ENCODE results near the gene LINS1. TPM values are rescaled to one million over a fixed set of nuclear protein-coding genes. Genes with fewer than 3 reads are reported as not detected.

Gene LINS1
- total RNA-seq, 1 experiment from 2014 or later = 13.6 TPM

- in situ Hi-C loops (cut with HindIII; ENCODE audit: low pct_unique_long_range_greater_than_20kb, low sequenced_read_pairs) = no loop called here
- POLR2A ChIA-PET = interaction anchor here (0.6 kb wide), 1 partner anchor 20 kb away, joined by 12 read pairs; no protein-coding TSS in a partner anchor
- BruUV-seq (replicated peaks) = no TSS peak
- Histone ChIP-seq H3K4me3 (ENCODE audit: low read depth in 2 of 2, low read length in 2 of 2) (peak overlapping the region; percentile 98 to 100), H3K27ac (ENCODE audit: low read length) (peak overlapping the region; percentile 96), H3K4me1 (ENCODE audit: control insufficient read depth, insufficient read depth, low read length) (peaks cover 16% of the 10 kb centered on the region), H3K9me3 (ENCODE audit: control insufficient read depth, insufficient read depth, low read depth, low read length) (no peaks in the 10 kb centered on the region), H3K27me3 (ENCODE audit: control insufficient read depth, insufficient read depth, low read length) (no peaks in the 10 kb centered on the region), H3K36me3 (ENCODE audit: control insufficient read depth, insufficient read depth, low read length) (peaks cover 15% of the 10 kb centered on the region)
- CTCF ChIA-PET = interaction anchor here (1.9 kb wide), 1 partner anchor 253 kb away, joined by 5 read pairs; no protein-coding TSS in a partner anchor
- TF ChIP-seq, protein P1, sequence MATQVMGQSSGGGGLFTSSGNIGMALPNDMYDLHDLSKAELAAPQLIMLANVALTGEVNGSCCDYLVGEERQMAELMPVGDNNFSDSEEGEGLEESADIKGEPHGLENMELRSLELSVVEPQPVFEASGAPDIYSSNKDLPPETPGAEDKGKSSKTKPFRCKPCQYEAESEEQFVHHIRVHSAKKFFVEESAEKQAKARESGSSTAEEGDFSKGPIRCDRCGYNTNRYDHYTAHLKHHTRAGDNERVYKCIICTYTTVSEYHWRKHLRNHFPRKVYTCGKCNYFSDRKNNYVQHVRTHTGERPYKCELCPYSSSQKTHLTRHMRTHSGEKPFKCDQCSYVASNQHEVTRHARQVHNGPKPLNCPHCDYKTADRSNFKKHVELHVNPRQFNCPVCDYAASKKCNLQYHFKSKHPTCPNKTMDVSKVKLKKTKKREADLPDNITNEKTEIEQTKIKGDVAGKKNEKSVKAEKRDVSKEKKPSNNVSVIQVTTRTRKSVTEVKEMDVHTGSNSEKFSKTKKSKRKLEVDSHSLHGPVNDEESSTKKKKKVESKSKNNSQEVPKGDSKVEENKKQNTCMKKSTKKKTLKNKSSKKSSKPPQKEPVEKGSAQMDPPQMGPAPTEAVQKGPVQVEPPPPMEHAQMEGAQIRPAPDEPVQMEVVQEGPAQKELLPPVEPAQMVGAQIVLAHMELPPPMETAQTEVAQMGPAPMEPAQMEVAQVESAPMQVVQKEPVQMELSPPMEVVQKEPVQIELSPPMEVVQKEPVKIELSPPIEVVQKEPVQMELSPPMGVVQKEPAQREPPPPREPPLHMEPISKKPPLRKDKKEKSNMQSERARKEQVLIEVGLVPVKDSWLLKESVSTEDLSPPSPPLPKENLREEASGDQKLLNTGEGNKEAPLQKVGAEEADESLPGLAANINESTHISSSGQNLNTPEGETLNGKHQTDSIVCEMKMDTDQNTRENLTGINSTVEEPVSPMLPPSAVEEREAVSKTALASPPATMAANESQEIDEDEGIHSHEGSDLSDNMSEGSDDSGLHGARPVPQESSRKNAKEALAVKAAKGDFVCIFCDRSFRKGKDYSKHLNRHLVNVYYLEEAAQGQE (IDR thresholded peaks at IDR 0.05; ENCODE audit: insufficient read depth in 1 of 2, low read depth in 2 of 2, low read length in 1 of 2) = no peak
- TF ChIP-seq POLR2AphosphoS5 (IDR thresholded peaks at IDR 0.05; ENCODE audit: low read depth, low read length) = no peak
- TF ChIP-seq SIN3A (IDR thresholded peaks at IDR 0.05; ENCODE audit: borderline replicate concordance, insufficient read depth, low read depth, low read length) = no peak
- no peak for TF ChIP-seq TCF7L2 (IDR thresholded peaks at IDR 0.05; ENCODE audit: low read depth, low read length)
- TF ChIP-seq, protein P2, sequence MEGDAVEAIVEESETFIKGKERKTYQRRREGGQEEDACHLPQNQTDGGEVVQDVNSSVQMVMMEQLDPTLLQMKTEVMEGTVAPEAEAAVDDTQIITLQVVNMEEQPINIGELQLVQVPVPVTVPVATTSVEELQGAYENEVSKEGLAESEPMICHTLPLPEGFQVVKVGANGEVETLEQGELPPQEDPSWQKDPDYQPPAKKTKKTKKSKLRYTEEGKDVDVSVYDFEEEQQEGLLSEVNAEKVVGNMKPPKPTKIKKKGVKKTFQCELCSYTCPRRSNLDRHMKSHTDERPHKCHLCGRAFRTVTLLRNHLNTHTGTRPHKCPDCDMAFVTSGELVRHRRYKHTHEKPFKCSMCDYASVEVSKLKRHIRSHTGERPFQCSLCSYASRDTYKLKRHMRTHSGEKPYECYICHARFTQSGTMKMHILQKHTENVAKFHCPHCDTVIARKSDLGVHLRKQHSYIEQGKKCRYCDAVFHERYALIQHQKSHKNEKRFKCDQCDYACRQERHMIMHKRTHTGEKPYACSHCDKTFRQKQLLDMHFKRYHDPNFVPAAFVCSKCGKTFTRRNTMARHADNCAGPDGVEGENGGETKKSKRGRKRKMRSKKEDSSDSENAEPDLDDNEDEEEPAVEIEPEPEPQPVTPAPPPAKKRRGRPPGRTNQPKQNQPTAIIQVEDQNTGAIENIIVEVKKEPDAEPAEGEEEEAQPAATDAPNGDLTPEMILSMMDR (IDR thresholded peaks at IDR 0.05) = no peak
- DNase-seq (ENCODE audit: low read depth, low spot score) = no peak
- intact Hi-C loops (cut with micrococcal nuclease; ENCODE audit: unreplicated experiment) = no loop called here
- ATAC-seq = no peak; the same call in 1 of the 2 replicates
Observed at GRCh38 chr15:100602823-100603393, 924 bp upstream of the LINS1 start.

DNA sequence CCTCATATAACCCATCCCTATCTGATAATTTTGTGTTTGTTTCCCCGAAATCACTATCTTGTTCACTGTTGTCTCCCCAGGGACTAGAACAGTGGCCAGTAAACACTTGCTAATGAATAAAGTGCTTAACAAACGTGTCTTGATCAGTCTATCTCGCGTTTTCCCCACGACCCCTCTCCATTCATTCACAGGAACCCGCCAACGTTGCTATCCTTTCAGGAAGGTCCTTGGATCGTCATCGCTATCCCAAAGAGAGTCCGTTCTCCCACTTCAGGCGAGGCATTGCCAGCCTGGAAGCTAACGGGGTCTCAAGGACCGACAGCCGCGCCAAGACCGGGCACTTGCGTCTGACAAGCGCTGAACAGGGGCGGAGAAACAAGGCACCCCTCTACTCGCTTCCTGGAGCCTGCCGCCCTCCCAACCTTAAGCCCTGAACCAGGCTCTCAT, 344 bp downstream of the LINS1 start:
- BruUV-seq (replicated peaks) = no TSS peak
- Histone ChIP-seq H3K4me1 (ENCODE audit: control insufficient read depth, insufficient read depth, low read length) (peaks cover 16% of the 10 kb centered on the region), H3K9me3 (ENCODE audit: control insufficient read depth, insufficient read depth, low read depth, low read length) (no peaks in the 10 kb centered on the region), H3K36me3 (ENCODE audit: control insufficient read depth, insufficient read depth, low read length) (peaks cover 15% of the 10 kb centered on the region), H3K4me3 (ENCODE audit: low read depth in 2 of 2, low read length in 2 of 2) (peak overlapping the region; percentile 98 to 100), H3K27ac (ENCODE audit: low read length) (peak overlapping the region; percentile 96), H3K27me3 (ENCODE audit: control insufficient read depth, insufficient read depth, low read length) (no peaks in the 10 kb centered on the region)
- in situ Hi-C loops (cut with HindIII; ENCODE audit: low pct_unique_long_range_greater_than_20kb, low sequenced_read_pairs) (no loop called here), intact Hi-C loops (cut with micrococcal nuclease; ENCODE audit: unreplicated experiment) (no loop called here)
- TF ChIP-seq, protein P2 (IDR thresholded peaks at IDR 0.05) = no peak
- TF ChIP-seq TCF7L2 (IDR thresholded peaks at IDR 0.05; ENCODE audit: low read depth, low read length) = no peak
- TF ChIP-seq, protein P1 (IDR thresholded peaks at IDR 0.05; ENCODE audit: insufficient read depth in 1 of 2, low read depth in 2 of 2, low read length in 1 of 2) = no peak
- no peak for TF ChIP-seq SIN3A (IDR thresholded peaks at IDR 0.05; ENCODE audit: borderline replicate concordance, insufficient read depth, low read depth, low read length)
- TF ChIP-seq POLR2AphosphoS5 (IDR thresholded peaks at IDR 0.05; ENCODE audit: low read depth, low read length) = no peak
- no peak for DNase-seq (ENCODE audit: low read depth, low spot score)
- ChIA-PET POLR2A (interaction anchor here (0.5 kb wide), 1 partner anchor 16 kb away, joined by 3 read pairs; no protein-coding TSS in a partner anchor), CTCF (interaction anchor here (1.9 kb wide), 1 partner anchor 252 kb away, joined by 5 read pairs; no protein-coding TSS in a partner anchor)
- peak; percentile 44 for ATAC-seq
